Mesenteric fat pad (tissue), 1 donor: ENCODE data around the gene LRMDA. TPM values are rescaled to one million over a fixed set of nuclear protein-coding genes. Genes with fewer than 3 reads are reported as not detected.
"Not testable (repeated sequence)": the region's sequence is repeated elsewhere in the genome, so short reads cannot be mapped to it uniquely, and the experiment has no call there.

Source experiments
- DNase-seq: peaks from one replicate; pipeline ENCODE4 v3.0.0-alpha.2; 2020; ENCODE audit warnings: low spot score
- total RNA-seq: library from RNA; stranded (reverse); fragmentation: NEBNext Ultra II Directional; extraction: Animal tissue kit (Norgen Biotek cat#: 25700); gene quantifications from one replicate; pipeline ENCODE4 v1.2.1, GENCODE V29; 2021
- donor health status: DM: yes; HTN: yes; CAD: no.

The LRMDA gene
- total RNA-seq, 1 donor from 2014 or later: 26.6 TPM

DNA sequence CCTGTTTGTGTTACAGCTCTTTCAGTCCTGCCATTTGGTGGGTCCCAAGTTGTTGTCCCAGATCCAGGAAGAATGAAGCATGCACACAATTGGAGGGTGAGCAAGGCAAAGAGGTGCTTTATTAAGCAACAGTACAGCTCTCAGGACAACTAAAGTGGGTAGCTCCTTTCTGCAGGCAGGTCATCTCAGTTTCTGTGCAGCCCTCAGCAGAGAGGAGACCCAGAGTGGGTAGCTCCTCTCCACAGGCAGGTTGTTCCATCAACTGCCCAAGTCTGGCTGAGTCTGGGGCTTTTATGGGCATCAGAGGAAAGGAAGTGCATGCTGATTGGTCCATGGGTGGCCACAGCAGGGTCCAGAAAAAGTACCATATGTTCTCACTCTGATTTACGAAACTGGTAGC lies 624.5 kb downstream of the LRMDA start:
- DNase-seq: no peak

DNA sequence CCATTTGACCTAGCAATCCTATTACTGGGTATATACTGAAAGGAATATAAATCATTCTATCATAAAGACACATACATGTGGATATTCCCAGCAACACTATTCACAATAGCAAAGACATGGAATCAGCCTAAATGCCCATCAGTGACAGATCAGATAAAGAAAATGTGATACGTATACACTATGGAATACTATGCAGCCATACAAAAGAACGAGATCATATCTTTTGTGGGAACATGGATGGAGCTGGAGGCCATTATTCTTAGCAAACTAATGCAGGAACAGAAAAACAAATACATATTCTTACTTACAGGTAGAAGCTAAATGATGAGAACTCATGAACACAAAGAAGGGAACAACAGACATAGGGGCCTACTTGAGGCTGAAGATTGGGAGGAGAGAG lies 629.6 kb downstream of the LRMDA start:
- not testable (repeated sequence) for DNase-seq

DNA sequence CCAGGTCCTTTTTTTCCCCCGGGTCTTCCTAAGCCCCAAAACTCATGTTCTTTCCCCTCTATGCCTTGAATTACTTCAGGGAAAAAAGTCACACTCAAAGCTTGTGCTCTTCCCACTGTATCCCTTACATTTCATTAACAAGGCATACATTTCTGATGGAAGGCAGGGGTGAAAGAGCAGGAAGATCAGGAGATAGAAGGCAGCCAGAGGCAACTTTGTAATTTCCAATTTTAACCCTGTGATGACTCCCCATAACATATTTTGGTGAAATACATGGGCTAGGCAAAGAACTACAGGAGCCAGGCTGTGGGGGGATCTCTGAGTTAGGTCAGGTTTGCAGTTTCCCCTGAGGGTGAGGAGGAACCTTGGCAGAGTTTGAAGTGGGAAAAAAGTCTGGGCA lies 635.0 kb downstream of the LRMDA start:
- no peak for DNase-seq

DNA sequence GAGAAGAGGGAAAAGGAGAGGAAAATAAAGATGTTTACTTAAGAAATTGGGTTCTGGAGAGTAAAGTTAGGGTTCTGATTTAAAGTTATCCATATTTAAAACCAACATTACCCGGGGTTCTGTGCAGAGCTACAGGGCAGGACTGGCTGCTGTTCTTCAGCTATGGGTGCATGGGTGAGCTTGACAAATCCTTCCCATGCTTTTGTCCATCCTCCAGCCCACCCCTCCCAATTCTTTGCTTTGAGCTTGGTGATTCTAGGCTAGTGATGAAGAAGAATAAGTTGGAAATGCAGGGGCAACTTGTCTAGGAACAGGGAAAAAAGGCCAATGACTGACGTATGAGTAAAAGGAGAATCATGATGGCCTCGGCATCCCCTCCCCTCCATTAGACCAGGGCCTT lies 636.0 kb downstream of the LRMDA start:
- DNase-seq: no peak

DNA sequence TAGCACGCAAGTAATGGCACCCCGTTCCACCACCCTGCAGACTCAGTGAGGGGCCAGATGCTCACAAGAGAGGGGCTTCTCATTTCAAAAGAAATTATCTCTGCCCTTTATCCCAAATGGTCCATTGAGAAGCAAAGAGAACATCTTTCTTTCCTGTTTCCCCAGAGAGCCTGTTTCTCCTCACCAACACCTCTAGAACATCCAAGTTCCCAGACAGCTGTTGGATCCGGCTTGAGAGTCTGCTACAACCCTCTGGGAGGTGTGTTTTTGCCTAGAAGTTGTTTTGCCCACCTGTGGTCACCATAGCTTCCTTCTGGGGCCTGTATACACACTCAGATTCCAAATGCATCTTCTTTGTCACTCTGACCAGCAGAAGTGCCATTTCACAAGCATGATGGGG lies 637.4 kb downstream of the LRMDA start:
- no peak for DNase-seq

DNA sequence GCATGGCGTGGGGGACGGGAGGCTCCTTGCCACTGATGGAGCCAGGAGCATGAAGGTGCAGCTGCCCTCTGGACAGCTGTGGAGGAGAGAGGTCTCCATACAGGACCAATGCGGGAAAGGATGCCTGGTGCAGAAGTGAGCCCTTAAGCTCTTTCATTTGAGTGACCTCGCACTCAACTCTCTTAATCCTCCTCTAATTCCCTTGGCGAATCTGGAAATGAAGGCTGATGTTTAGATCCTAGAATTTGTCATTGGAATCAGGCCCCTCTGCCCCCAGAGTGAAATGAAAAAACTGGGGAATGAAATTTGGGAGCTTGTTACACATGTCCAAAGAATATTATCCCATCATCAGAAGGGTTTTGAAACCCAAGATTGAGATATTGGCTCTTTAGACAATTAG lies 639.5 kb downstream of the LRMDA start:
- no peak for DNase-seq

DNA sequence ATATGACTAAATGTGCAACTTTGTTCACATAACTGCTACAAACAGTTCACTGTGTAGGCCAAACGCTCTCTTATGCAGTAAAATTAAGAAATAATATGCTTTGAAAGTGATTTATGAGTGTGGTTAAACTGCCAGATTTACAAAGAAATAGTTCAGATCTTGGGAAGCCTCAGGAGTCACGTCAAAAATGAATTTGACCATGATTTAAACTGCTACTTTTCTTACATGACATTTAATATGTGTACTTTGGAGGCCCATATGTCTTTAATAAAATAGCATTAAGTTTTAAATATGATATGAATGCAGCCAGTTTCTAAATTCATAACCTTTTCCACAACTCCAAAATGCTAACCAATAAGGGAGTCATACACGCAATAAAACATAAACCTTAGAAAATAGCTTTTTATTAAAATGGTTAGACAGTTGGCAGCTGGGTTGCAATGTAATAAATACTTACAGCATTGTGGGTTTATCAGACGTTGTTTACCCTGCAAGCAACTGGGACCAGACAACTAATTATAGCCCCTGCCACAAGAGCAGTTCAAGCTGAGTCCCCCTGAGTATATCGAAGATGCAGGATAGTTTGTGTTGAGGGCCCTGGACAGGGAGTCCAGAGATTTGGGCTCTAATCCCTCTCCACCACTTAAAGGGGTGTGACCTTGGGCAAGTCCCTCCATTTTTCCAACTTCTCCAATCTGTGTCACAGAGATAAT lies 640.4 kb downstream of the LRMDA start:
- DNase-seq: no peak

DNA sequence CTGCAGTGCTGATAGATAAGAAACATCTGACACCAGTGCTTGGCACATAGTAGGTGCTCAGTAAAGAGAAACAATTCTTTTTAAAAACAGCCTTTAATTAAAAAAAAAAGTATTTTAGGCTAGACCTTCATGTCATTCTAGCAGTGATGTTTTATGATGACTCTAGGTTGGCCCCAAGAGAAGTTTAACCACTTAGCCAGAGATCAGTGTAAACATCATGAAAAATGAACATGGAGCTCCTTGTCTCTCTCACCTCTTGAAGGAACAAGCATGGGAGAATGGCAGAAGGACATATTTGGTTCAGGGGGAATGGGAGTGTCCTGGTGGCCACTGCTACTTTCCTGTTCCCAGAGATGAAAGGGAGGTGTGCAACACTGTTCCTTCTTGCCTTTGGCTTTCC lies 641.0 kb downstream of the LRMDA start:
- DNase-seq: no peak

DNA sequence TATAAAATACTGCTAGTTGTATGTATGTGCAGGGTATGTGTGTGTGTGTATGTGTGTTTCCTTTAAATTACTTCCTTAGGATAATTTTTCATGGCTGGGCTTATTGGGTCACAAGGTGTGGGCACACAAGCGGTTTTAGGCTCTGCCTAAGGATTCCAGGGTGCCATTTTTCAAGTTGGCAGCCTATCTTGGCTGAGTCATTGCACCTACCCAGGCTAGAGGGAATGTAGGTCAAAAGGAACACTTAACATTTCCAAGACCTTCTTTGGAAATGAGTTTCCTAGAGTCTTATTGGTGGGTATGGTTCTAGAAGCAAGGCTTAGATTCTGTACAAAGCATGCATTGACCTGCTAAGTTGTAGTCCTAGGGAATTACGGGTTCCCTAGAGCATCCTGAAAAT lies 642.1 kb downstream of the LRMDA start:
- DNase-seq: no peak

DNA sequence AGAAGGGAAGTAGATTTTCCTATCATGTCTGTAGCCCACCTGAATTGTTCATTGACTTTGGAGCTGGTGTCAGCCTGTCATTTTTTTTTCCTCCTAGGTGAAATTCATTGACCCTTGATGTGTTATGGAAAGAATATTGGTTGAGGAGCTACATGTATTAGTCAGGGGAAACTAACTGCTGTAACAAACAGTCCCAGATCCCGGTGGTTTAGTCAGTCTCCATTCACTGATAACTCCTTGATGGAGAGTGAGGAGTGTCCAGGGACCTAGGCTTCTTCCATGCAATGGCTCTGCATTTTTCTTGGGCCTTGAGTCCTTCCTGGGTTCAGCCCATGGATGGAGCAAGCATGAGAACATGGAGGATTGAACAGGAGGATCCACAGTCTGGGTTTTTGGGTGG lies 643.2 kb downstream of the LRMDA start:
- DNase-seq: no peak

DNA sequence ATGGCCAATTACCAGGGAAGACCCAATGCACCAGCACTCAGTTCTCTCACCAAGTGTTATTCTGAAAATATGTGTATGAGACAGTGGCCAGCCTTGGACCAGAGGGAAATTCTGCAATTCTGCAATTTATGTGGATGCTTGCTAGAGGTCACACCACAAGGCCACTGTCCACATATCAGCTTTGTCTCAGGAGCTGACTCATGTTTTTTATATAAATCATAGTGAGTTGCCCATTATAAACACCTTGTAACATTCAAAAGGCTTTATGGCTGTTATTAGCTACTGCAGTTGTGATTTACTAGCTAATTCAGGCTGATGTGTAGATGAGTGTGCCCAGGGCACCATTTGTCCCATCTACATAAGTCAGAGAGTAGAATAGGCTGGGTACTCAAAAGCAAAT lies 649.0 kb downstream of the LRMDA start:
- DNase-seq: no peak

DNA sequence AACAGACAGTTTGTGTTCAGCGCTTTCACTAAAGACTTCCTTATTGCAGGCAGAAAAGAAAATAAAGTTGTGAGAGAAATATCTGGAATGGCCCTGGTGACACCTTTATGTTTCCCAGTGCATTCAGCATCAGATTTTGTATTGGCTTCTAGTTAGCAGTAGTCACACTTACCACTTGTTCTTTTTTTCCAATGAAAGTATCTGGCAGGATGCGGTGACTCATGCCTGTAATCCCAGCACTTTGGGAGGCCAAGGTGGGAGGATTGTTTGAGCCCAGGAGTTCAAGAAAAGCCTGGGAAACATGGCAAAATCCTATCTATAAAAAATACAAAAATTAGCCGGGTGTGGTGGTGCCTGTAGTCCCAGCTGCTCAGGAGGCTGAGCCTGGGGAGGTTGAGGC lies 649.6 kb downstream of the LRMDA start:
- DNase-seq: no peak

DNA sequence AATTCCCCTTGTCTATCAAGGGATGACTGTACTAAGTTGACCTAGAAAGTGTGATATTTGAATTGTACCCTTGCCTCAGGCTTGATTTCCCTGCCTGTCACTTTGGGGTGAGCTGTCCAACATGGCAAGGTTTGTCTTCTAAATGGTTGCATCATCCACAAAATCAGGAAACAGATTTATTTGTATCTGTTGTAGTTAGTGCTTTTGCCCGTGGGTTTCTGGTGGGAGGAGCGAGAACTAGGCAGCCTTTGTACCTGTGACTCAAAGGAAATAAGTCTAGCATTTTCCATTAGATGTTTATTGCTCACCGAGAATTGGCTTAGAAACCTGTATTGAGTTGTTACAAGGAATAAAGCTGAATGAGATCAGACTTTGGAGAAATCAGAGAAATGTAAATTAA lies 650.8 kb downstream of the LRMDA start:
- DNase-seq: no peak

DNA sequence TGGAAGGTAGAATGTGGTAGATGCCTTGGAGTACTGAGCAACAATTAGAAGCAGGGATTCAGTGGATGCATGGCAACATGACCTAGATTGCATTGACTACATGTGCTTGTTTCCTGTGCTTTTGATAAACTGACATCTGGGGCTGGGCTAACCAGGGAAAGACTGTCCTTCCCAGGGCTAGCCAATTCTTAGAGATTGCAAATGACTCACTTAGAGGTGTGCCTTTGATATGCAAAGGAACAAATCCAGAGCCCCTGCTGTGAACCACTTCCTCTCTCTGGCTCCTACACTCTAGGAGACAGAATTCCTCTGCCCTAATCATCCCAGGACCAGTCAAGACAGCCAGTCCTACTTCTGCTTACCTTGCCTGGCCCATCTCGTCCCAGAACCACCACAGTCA lies 651.5 kb downstream of the LRMDA start:
- DNase-seq: no peak

DNA sequence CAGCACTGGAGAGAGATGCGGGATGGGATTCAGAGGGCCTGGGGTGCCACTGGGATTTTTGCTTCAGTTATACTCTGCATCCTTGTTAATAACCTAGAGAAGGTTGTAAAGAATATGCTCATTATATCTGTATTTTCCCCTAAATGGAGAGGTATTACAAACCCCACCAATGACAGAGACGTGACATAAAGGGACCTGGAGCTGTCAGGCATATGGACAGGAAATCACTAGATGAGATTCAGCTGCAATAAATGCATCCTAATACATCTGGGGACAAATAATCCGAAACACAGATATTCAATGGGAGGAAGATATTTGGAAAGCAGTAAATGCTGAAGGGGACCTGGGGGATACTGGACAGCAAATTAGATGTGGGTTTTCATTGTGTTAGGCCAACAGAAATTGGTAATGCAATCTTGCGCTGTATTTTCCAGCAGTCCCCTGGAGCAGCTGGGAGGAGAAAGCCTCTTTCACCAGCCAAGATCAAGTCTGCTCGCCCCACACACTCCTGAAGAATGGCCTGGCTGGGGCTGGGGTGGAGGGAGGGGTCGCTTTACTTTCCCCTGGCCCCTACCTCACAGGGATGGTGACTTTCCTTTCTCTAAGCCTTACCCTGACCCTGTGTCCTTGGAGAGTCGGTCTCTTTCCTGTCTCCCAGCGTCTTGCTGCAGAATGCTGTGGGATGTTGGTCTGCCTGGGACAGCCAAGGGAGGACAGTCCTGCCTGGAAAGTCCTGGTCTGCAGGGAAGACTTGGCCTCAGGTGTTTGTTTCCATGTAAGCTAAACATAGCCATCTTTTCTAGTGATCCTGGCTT lies 653.8 kb downstream of the LRMDA start:
- DNase-seq: no peak

DNA sequence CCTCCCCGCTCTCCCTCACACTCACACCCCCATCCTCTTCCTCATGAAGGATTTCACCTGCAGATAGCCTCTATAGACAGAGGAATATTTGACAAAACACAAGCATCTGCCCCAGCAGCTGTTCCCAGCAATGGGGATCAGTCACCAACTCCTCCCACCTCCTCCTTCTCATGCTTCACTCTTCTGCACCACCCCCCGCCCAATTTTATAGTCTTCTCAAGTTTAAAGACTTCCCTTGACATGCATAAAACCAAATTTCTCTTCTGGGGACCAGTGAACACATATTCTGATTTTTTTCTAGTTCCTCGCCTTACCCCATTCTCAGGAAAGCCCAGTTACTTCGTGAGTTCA lies 654.4 kb downstream of the LRMDA start:
- no peak for DNase-seq

DNA sequence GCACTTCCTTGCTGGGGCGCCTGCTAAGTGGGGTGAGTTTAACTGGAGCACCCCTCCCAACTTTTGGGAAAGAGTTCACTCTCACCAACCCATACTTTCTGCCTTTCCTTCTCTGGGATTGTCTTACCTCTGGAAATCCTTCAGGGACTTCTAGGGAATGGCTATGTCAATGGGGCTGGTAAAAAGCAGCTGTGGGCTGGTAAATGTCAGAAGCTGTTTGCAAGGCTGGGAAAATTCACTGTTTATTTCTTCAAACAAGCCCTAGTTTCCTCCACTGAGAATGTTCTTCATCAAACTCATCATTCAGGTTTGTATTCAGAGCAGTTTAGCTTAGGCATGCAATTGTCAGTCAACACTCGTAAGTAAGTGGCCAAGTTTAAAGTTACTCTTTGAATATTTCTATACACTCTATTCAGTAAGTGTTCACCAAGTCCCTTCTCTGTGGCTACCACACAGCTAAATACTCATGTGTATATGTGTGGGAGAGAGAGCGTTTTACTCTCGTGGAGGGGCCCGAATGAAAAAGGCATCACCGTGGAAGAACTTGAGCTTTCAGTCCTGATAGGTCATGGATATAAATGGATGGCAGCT lies 654.8 kb downstream of the LRMDA start:
- DNase-seq: no peak

DNA sequence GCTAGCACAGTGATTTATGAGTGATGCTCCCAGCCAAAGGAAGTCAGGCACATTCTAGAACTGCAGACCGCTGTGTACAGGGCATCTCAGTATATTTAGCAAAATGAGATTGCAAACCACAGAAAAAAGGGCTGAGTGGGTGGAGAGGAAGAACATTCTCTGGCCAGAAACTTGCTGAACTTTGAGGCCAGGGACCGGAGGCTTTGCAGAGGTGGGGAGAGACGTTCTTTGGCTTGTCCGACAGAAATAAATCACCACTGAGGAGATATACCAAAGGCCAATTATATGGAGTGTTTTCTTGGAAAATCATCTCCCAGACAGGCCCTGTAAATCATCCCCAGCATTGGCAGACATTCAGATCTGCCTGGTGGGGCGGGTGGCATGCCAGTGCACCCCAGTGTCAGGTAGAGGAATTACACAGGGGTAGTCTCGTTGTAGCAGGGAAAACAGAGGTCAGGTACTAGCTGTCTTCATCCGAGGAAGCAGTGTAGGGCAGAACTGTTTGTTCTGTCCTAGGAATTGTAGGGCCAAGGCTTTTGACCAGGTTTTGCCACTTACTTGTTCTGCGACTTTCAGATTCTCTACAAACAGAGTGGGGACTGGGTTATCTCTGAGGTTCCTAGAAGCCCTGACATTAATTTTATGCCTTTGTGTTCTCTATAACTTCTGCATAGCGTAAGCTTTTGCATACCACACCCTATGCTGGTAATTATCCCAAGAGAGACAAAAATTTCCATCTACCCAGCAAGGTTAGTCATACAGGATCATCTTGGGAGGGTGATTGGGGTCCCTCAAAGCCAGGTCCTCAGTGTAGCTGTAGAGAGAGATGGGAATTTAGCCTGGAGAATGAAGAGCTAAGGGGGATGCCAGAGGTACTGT lies 655.6 kb downstream of the LRMDA start:
- DNase-seq: no peak

DNA sequence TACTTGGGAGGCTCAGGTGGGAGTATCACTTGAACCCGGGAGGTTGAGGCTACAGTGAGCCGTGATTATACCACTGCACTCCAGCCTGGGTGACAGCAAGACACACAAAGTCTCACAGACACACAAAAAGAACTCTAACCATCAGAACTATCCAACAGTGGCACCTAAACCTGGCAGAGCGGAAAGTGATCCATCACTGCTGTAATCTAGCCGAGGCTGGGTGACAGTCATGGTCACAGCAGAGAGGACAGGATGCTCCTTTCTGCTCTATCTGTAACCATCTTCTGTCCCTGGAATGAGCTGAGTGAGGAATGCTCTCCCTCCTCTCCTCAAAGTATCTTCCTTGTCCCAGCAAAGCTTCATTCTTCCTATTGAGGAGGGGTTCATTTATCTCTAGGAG lies 656.6 kb downstream of the LRMDA start:
- DNase-seq: no peak

DNA sequence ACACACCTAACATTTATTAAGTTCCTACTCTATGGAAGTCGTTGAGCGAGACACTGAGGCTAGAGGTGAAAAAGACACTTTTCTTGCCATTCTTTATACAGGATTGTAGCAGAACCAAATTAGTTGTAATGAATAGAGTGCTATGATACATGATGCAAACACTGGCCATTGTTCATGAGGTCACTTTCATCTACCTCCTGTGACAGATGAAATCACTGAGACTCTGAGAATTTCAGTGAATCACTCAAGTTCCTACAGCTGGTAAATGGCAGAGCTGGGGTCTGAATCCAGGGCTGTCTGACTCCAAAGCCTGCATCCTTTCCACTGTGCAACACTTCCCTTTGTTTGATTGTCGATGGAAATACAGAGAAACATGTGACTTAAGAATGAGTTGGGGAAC lies 657.6 kb downstream of the LRMDA start:
- DNase-seq: no peak

DNA sequence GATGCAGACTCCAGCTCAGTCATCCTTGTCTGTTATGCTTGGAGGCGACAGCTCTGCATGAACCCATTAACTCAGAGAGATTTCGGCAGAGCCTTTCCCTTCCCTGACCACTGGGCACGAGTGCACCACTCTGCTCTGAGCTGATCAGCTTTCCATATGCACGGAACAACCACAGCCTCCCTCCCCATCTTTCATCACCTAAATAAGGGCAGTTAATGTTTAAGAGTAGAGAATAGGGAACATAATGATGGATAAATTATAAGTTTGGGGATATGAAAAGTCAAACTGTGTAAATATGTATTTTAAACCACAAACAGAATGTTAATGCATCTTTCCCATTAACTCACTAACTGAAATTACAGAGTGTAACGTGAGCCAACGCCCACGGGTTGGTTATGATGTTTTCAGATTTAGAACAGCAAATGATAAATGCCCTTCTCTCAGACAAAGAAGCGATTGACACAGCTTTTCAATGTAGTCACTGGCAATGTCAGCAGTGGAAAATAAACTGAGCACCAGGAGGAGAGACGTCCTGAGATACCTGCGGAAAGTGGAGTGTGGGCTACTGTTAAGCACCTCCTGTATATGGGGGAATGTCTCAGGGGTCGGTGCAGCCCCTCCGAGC lies 658.2 kb downstream of the LRMDA start:
- DNase-seq: no peak
